GM18502 (cell line): ENCODE data around the gene LAMA4.

ENCODE experiments used
- ATAC-seq: cut with Tn5 transposase; IDR thresholded peaks from one replicate; pipeline ENCODE4 v1.9.1; 2021; ENCODE audit warnings: mild to moderate bottlenecking; ENCODE audit not compliant: unreplicated experiment, poor library complexity

The LAMA4 gene

GRCh38 chr6:112253841-112254816, at the start of gene LAMA4:
LAMA4 (minus strand) TSS chr6:112254567; CDS start chr6:112254150, 417 bp downstream.
- ATAC-seq: peak; percentile 55

- ATAC-seq: no peak
Measured at GRCh38 chr6:112302142-112302705, 47.9 kb upstream of the LAMA4 start.

- no peak for ATAC-seq
Measured at GRCh38 chr6:112300896-112301295, 46.5 kb upstream of the LAMA4 start.

GRCh38 chr6:112298816-112299281, 44.5 kb upstream of the LAMA4 start:
- ATAC-seq: no peak

- no peak for ATAC-seq
Measured at GRCh38 chr6:112298021-112298745, 43.8 kb upstream of the LAMA4 start.

GRCh38 chr6:112296694-112297093, 42.3 kb upstream of the LAMA4 start:
- ATAC-seq: no peak

- ATAC-seq: peak; percentile 65
Measured at GRCh38 chr6:112296122-112296521, 41.8 kb upstream of the LAMA4 start.

- no peak for ATAC-seq
Measured at GRCh38 chr6:112291161-112291762, 36.9 kb upstream of the LAMA4 start.

- ATAC-seq: no peak
Measured at GRCh38 chr6:112289038-112289566, 34.7 kb upstream of the LAMA4 start.

GRCh38 chr6:112288475-112288874, 34.1 kb upstream of the LAMA4 start:
- ATAC-seq: no peak

GRCh38 chr6:112287577-112288225, 33.3 kb upstream of the LAMA4 start:
- no peak for ATAC-seq

- ATAC-seq: peak; percentile 8
Measured at GRCh38 chr6:112286500-112287144, 32.3 kb upstream of the LAMA4 start.

- ATAC-seq: peak; percentile 94
Measured at GRCh38 chr6:112286010-112286409, 31.6 kb upstream of the LAMA4 start.

- no peak for ATAC-seq
Measured at GRCh38 chr6:112284603-112285002, 30.2 kb upstream of the LAMA4 start.

GRCh38 chr6:112283621-112284020, 29.3 kb upstream of the LAMA4 start:
- ATAC-seq: no peak

GRCh38 chr6:112281821-112282615, 27.7 kb upstream of the LAMA4 start:
- no peak for ATAC-seq

- no peak for ATAC-seq
Measured at GRCh38 chr6:112279031-112279935, 24.9 kb upstream of the LAMA4 start.
